DND-41 (cell line): Measurements from ENCODE around the gene C13orf46.
"Not testable (repeated sequence)": the region's sequence is repeated elsewhere in the genome, so short reads cannot be mapped to it uniquely, and the experiment has no call there.

Experiments
- ATAC-seq: fragments of 200-7000 bp; cut with Tn5 transposase; 3 replicates; pipeline ENCODE4 v1.9.1; 2021; ENCODE audit warnings: low read depth; ENCODE audit not compliant: insufficient read depth
- DNase-seq: peaks from one replicate; pipeline ENCODE4 v3.0.0-alpha.2; 2020
- H2AFZ ChIP-seq: 2 replicates; pipeline ENCODE4 v1.6.0; 2012; ENCODE audit warnings: low read depth, low read length
- H3K27ac ChIP-seq: 2 replicates; pipeline ENCODE4 v1.5.1; 2012; ENCODE audit warnings: low read length, inconsistent platforms
- H3K27me3 ChIP-seq: fragments of 200-600 bp; sonication (generic); 2 replicates; pipeline ENCODE4 v1.6.0; 2012; ENCODE audit warnings: low read length, mild to moderate bottlenecking, inconsistent platforms; ENCODE audit not compliant: insufficient read depth, poor library complexity
- H3K36me3 ChIP-seq: 2 replicates; pipeline ENCODE4 v1.5.1; 2012; ENCODE audit warnings: low read length, inconsistent platforms; ENCODE audit not compliant: insufficient read depth
- H3K4me1 ChIP-seq: 2 replicates; pipeline ENCODE4 v1.5.1; 2012; ENCODE audit warnings: mild to moderate bottlenecking, low read length; ENCODE audit not compliant: insufficient read depth
- H3K4me2 ChIP-seq: 2 replicates; pipeline ENCODE4 v1.6.0; 2012; ENCODE audit warnings: mild to moderate bottlenecking, moderate library complexity, low read length, inconsistent platforms; ENCODE audit not compliant: insufficient read depth
- H3K4me3 ChIP-seq, 2 experiments: fragments of 200-600 bp in 1 of 2; shearing (Covaris generic) in 1 of 2; 2 replicates each; pipeline ENCODE4 v1.5.1; 2012 to 2016; ENCODE audit warnings: inconsistent platforms in 2 of 2, low read length in 2 of 2, mild to moderate bottlenecking in 2 of 2, low read depth in 1 of 2, moderate library complexity in 1 of 2
- H3K79me2 ChIP-seq: 2 replicates; pipeline ENCODE4 v1.6.0; 2012; ENCODE audit warnings: low read length, inconsistent platforms; ENCODE audit not compliant: insufficient read depth
- H3K9ac ChIP-seq: 2 replicates; pipeline ENCODE4 v1.6.0; 2012; ENCODE audit warnings: low read depth, mild to moderate bottlenecking, inconsistent platforms, low read length, moderate library complexity
- H3K9me3 ChIP-seq: 2 replicates; pipeline ENCODE4 v1.5.1; 2012; ENCODE audit warnings: low read length, moderate library complexity, mild to moderate bottlenecking, inconsistent platforms; ENCODE audit not compliant: insufficient read depth, severe bottlenecking
- H4K20me1 ChIP-seq: 2 replicates; pipeline ENCODE4 v1.6.0; 2012; ENCODE audit warnings: low read length; ENCODE audit not compliant: insufficient read depth
- EZH2 ChIP-seq: IDR thresholded peaks from 3 replicates; pipeline ENCODE4 v1.6.1; 2012; ENCODE audit warnings: borderline replicate concordance, low read depth, mild to moderate bottlenecking, moderate library complexity, low read length, inconsistent platforms; ENCODE audit not compliant: severe bottlenecking
- TF ChIP-seq, protein P1 (sequence below): IDR thresholded peaks from 2 replicates; pipeline ENCODE4 v1.5.1; 2012; ENCODE audit warnings: borderline replicate concordance, low read length, moderate library complexity, mild to moderate bottlenecking; ENCODE audit not compliant: poor library complexity, severe bottlenecking; ENCODE audit errors: extremely low read depth

Gene C13orf46

DNA sequence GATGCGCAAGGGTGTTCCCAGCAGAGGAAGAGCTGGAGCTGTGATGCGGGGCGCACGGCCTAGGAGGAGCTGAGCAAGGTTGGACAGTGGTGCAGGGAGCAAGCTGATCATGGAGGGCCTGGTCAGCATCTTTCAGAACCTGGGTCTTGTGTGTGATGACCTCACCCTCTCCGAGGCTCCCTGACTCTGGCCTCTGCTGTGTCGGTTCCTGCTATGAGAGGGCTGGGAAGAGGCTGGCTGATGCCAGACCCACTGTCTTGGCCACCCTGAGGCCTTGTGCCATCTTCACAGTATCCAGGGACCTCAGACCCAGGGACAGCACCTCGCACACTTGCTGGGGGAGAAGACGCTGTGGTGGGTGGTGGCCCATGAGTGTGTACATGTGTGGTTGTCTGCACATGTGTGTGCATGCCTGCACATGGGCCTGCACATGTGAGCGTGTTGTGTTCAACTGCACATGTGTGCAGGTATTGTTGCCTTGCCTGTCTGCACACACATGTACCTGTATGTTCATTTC lies 16.5 kb upstream of the C13orf46 start:
- Histone ChIP-seq H3K4me3 (no peak overlapping the region), H3K79me2 (no peaks in the 10 kb centered on the region)
- no peak for TF ChIP-seq EZH2
- TF ChIP-seq, protein P1, sequence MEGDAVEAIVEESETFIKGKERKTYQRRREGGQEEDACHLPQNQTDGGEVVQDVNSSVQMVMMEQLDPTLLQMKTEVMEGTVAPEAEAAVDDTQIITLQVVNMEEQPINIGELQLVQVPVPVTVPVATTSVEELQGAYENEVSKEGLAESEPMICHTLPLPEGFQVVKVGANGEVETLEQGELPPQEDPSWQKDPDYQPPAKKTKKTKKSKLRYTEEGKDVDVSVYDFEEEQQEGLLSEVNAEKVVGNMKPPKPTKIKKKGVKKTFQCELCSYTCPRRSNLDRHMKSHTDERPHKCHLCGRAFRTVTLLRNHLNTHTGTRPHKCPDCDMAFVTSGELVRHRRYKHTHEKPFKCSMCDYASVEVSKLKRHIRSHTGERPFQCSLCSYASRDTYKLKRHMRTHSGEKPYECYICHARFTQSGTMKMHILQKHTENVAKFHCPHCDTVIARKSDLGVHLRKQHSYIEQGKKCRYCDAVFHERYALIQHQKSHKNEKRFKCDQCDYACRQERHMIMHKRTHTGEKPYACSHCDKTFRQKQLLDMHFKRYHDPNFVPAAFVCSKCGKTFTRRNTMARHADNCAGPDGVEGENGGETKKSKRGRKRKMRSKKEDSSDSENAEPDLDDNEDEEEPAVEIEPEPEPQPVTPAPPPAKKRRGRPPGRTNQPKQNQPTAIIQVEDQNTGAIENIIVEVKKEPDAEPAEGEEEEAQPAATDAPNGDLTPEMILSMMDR, result no peak

GRCh38 chr13:113989585-113990300 lies 15.9 kb upstream of the C13orf46 start:
- TF ChIP-seq EZH2, result no peak
- TF ChIP-seq, protein P1, result no peak
- DNase-seq (no peak), ATAC-seq (no peak)
- H4K20me1 ChIP-seq, result no peaks in the 10 kb centered on the region
- no peaks in the 10 kb centered on the region for H3K4me1 ChIP-seq
- no peaks in the 10 kb centered on the region for H3K79me2 ChIP-seq
- H3K4me3 ChIP-seq, result no peak overlapping the region
- no peak overlapping the region for H2AFZ ChIP-seq
- no peak overlapping the region for H3K4me2 ChIP-seq
- H3K36me3 ChIP-seq, result peaks cover 42% of the 10 kb centered on the region
- H3K9me3 ChIP-seq, result no peaks in the 10 kb centered on the region
- H3K27me3 ChIP-seq, result no peaks in the 10 kb centered on the region
- H3K27ac ChIP-seq, result no peak overlapping the region
- H3K9ac ChIP-seq, result no peak overlapping the region

More for the DNA sequence above, 16.5 kb upstream of the C13orf46 start:
- H4K20me1 ChIP-seq, result no peaks in the 10 kb centered on the region
- no peaks in the 10 kb centered on the region for H3K9me3 ChIP-seq
- H3K4me2 ChIP-seq, result no peak overlapping the region
- ATAC-seq (no peak), DNase-seq (no peak)
- H2AFZ ChIP-seq, result no peak overlapping the region
- no peak overlapping the region for H3K27ac ChIP-seq
- H3K27me3 ChIP-seq, result no peaks in the 10 kb centered on the region
- H3K9ac ChIP-seq, result no peak overlapping the region
- peaks cover 47% of the 10 kb centered on the region for H3K36me3 ChIP-seq
- no peaks in the 10 kb centered on the region for H3K4me1 ChIP-seq

DNA sequence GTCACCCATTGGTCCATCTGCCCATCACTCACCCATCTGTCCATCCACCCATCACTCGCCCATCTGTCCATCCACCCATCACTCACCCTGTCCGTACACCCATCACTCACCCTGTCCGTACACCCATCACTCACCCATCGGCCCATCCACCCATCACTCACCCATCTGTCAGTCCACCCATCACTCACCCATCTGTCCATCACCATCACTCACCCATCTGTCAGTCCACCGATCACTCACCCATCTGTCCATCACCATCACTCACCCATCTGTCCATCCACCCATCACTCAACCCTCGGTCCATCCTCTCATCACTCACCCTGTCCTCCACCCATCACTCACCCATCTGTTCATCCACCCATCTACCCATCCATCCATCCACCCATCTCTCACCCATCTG lies 15.0 kb upstream of the C13orf46 start:
- H3K36me3 ChIP-seq, result peaks cover 42% of the 10 kb centered on the region
- not testable (repeated sequence) for DNase-seq, H3K4me2 ChIP-seq, H3K27me3 ChIP-seq, H3K79me2 ChIP-seq, H3K9me3 ChIP-seq, H3K4me3 ChIP-seq, H3K27ac ChIP-seq, H3K4me1 ChIP-seq, ATAC-seq, H2AFZ ChIP-seq, H3K9ac ChIP-seq, H4K20me1 ChIP-seq

DNA sequence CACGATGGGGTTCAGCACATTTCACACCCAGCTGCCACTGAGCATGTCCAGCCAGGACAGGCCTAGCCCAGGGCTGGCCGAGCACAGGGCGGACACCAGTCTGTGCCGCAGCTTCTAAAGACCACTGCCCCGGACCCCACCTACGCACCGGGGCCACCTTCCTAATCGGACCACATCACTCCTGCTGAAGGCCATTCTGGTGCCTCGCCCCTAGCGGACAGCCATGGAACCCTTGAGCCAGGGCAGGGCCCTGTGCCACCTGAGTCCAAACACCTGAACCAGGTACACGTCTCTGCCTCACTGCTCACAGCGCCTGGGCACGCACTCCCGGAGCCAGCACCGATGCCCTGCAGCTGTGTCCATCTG lies 8.4 kb upstream of the C13orf46 start:
- H3K4me2 ChIP-seq, result no peak overlapping the region
- peaks cover 17% of the 10 kb centered on the region; the same call in 1 of the 2 replicates for H4K20me1 ChIP-seq
- H3K27me3 ChIP-seq, result no peaks in the 10 kb centered on the region
- H3K9me3 ChIP-seq, result no peaks in the 10 kb centered on the region
- no peak overlapping the region for H3K9ac ChIP-seq
- no peak overlapping the region for H2AFZ ChIP-seq
- DNase-seq (no peak), ATAC-seq (no peak)
- H3K4me3 ChIP-seq, result no peak overlapping the region
- H3K36me3 ChIP-seq, result peaks cover 44% of the 10 kb centered on the region
- H3K4me1 ChIP-seq, result no peaks in the 10 kb centered on the region
- H3K27ac ChIP-seq, result no peak overlapping the region
- no peaks in the 10 kb centered on the region for H3K79me2 ChIP-seq
- TF ChIP-seq EZH2, result no peak
- TF ChIP-seq, protein P1, result no peak
